Cardiac muscle cell (in vitro differentiated cells and primary cell): Measurements from ENCODE around the gene CD164L2. TPM values are rescaled to one million over a fixed set of nuclear protein-coding genes. Genes with fewer than 3 reads are reported as not detected.

Experiments
- DNase-seq, 2 donors: peaks; one replicate each; pipeline versions ENCODE4 v3.0.0 to v3.0.0-alpha.2; 2010 to 2017; ENCODE audit warnings: low read depth in 1 of 2, low spot score in 1 of 2
- H3K27ac ChIP-seq: fragments of 200-600 bp; sonication (generic); 2 replicates; pipeline ENCODE4 v1.5.1; 2016
- H3K27me3 ChIP-seq: fragments of 200-600 bp; sonication (generic); 2 replicates; pipeline ENCODE4 v1.6.0; 2016; ENCODE audit warnings: control low read depth
- H3K36me3 ChIP-seq: fragments of 200-600 bp; sonication (generic); 2 replicates; pipeline ENCODE4 v1.5.1; 2016; ENCODE audit warnings: control low read depth
- H3K4me1 ChIP-seq: fragments of 200-600 bp; sonication (generic); 2 replicates; pipeline ENCODE4 v1.8.1; 2017; ENCODE audit warnings: low read depth, mild to moderate bottlenecking, mixed run types
- H3K4me3 ChIP-seq: fragments of 200-600 bp; sonication (generic); 2 replicates; pipeline ENCODE4 v1.5.1; 2016; ENCODE audit warnings: mild to moderate bottlenecking
- H3K9me3 ChIP-seq: fragments of 200-600 bp; sonication (generic); 2 replicates; pipeline ENCODE4 v1.5.1; 2017; ENCODE audit warnings: low read depth, mild to moderate bottlenecking, control low read depth
- CTCF ChIP-seq: IDR thresholded peaks from 2 replicates; pipeline ENCODE4 v1.5.1; 2012; ENCODE audit warnings: low read depth, mild to moderate bottlenecking, low read length
- polyA plus RNA-seq: library from polyadenylated mRNA; unstranded; fragments of >200 nt; fragmentation: Nextera tagmentation; extraction: Ambion mirVana; gene quantifications from 2 replicates; pipeline ENCODE4 v1.2.1, GENCODE V29; 2016
- total RNA-seq: library from RNA; depleted of rRNA; stranded (reverse); fragments of >200 nt; gene quantifications from 2 replicates; pipeline ENCODE4 v1.2.3, GENCODE V29; 2016

Gene CD164L2
- total and polyA plus RNA-seq, 2 experiments from 2014 or later, result 0.24 to 0.62 TPM

- no peak for DNase-seq
- Histone ChIP-seq H3K36me3 (peaks cover 9% of the 10 kb centered on the region), H3K9me3 (no peaks in the 10 kb centered on the region), H3K27ac (peak overlapping the region; percentile 85), H3K4me1 (peaks cover 26% of the 10 kb centered on the region), H3K4me3 (no peak overlapping the region), H3K27me3 (no peaks in the 10 kb centered on the region)
- TF ChIP-seq CTCF, result no peak
Observed at GRCh38 chr1:27403931-27404330, 20.8 kb upstream of the CD164L2 start.

- TF ChIP-seq CTCF, result peak; percentile 33
- H3K4me3 ChIP-seq, result no peak overlapping the region
- H3K9me3 ChIP-seq, result no peaks in the 10 kb centered on the region
- H3K27ac ChIP-seq, result peak overlapping the region; percentile 85
- peaks cover 27% of the 10 kb centered on the region for H3K4me1 ChIP-seq
- H3K27me3 ChIP-seq, result no peaks in the 10 kb centered on the region
- peak; percentile 30 to 56 for DNase-seq
- peaks cover 9% of the 10 kb centered on the region for H3K36me3 ChIP-seq
Observed at GRCh38 chr1:27403065-27403726, 20.1 kb upstream of the CD164L2 start.

GRCh38 chr1:27402349-27402754 lies 19.2 kb upstream of the CD164L2 start:
- no peak overlapping the region for H3K4me3 ChIP-seq
- H3K9me3 ChIP-seq, result no peaks in the 10 kb centered on the region
- DNase-seq, result peak; percentile 62 to 77

GRCh38 chr1:27400963-27401341 lies 17.8 kb upstream of the CD164L2 start:
- H3K27ac ChIP-seq, result no peak overlapping the region
- H3K9me3 ChIP-seq, result no peaks in the 10 kb centered on the region
- no peak for TF ChIP-seq CTCF
- peaks cover 28% of the 10 kb centered on the region for H3K4me1 ChIP-seq
- no peak for DNase-seq
- no peaks in the 10 kb centered on the region for H3K36me3 ChIP-seq
- H3K27me3 ChIP-seq, result no peaks in the 10 kb centered on the region
- no peak overlapping the region for H3K4me3 ChIP-seq

More at GRCh38 chr1:27402349-27402754, 19.2 kb upstream of the CD164L2 start:
- Histone ChIP-seq H3K27ac (peak overlapping the region; percentile 85), H3K4me1 (peaks cover 27% of the 10 kb centered on the region), H3K36me3 (peaks cover 4% of the 10 kb centered on the region), H3K27me3 (no peaks in the 10 kb centered on the region)
- TF ChIP-seq CTCF, result peak; percentile 63

- Histone ChIP-seq H3K4me3 (no peak overlapping the region), H3K27ac (no peak overlapping the region), H3K27me3 (no peaks in the 10 kb centered on the region), H3K9me3 (no peaks in the 10 kb centered on the region), H3K36me3 (no peaks in the 10 kb centered on the region), H3K4me1 (peaks cover 28% of the 10 kb centered on the region)
- DNase-seq, result peak in 1 of 2 donors; percentile 46
- TF ChIP-seq CTCF, result no peak
Observed at GRCh38 chr1:27400082-27400962, 17.2 kb upstream of the CD164L2 start.
